Tibial nerve (tissue), 4 donors: Measurements from ENCODE around the gene NFASC.

ENCODE experiments used
- EP300 ChIP-seq, 2 donors: sonication (generic); formaldehyde crosslinking; IDR thresholded peaks; one replicate each; pipeline ENCODE4 v1.6.1; 2017; ENCODE audit warnings: antibody characterized with exemption in 2 of 2, mild to moderate bottlenecking in 1 of 2
- POLR2A ChIP-seq, 2 donors: fragments of 450-650 bp; IDR thresholded peaks; one replicate each; pipeline ENCODE4 v1.6.1; 2017; ENCODE audit warnings: antibody characterized with exemption in 2 of 2, mild to moderate bottlenecking in 2 of 2, moderate library complexity in 2 of 2
- TF ChIP-seq, protein P1 (sequence below), 5 experiments: fragments of 200-600 bp in 3 of 5; fragments of 450-650 bp in 2 of 5; sonication (generic) in 3 of 5; IDR thresholded peaks; one replicate each; pipeline ENCODE4 v1.5.1; 2016 to 2019; ENCODE audit warnings: antibody characterized with exemption in 5 of 5, mild to moderate bottlenecking in 3 of 5, moderate library complexity in 2 of 5

DNA sequence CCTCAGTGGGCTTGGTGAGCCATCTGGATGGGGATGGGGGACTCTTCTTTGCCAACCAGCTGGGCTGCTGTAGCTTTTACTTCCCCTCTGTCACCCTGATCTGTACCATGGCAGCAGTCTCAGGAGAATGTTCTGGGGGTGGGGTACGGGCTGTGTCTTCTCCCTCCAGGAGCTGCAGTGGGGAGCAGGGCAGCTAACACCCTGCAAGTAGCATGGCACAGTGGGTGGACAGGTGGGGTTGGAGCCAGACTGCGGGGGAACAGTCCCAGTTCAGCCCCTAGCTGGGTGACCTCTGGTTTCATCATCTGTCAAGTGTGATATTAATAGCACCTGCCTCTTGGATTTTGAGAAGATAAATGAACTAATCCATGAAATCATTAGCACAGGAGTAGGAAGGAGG is 3.1 kb downstream of the NFASC start:
- TF ChIP-seq, protein P1, sequence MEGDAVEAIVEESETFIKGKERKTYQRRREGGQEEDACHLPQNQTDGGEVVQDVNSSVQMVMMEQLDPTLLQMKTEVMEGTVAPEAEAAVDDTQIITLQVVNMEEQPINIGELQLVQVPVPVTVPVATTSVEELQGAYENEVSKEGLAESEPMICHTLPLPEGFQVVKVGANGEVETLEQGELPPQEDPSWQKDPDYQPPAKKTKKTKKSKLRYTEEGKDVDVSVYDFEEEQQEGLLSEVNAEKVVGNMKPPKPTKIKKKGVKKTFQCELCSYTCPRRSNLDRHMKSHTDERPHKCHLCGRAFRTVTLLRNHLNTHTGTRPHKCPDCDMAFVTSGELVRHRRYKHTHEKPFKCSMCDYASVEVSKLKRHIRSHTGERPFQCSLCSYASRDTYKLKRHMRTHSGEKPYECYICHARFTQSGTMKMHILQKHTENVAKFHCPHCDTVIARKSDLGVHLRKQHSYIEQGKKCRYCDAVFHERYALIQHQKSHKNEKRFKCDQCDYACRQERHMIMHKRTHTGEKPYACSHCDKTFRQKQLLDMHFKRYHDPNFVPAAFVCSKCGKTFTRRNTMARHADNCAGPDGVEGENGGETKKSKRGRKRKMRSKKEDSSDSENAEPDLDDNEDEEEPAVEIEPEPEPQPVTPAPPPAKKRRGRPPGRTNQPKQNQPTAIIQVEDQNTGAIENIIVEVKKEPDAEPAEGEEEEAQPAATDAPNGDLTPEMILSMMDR (IDR thresholded peaks at IDR 0.05), result no peak
- TF ChIP-seq POLR2A (IDR thresholded peaks at IDR 0.05) (no peak), EP300 (IDR thresholded peaks at IDR 0.05) (no peak)
